Body of pancreas (tissue), 4 donors: ENCODE results near the gene CYP3A5.

Source experiments
- POLR2A ChIP-seq, 3 donors: fragments of 450-650 bp; IDR thresholded peaks; one replicate each; pipeline ENCODE4 v1.6.1; 2016; ENCODE audit warnings: antibody characterized with exemption in 3 of 3, mild to moderate bottlenecking in 2 of 3
- TF ChIP-seq, protein P1 (sequence below), 7 experiments: fragments of 450-650 bp in 4 of 7; fragments of 200-600 bp in 3 of 7; sonication (generic) in 3 of 7; IDR thresholded peaks; one replicate each; pipeline ENCODE4 v1.5.1; 2016 to 2019; ENCODE audit warnings: antibody characterized with exemption in 7 of 7

DNA sequence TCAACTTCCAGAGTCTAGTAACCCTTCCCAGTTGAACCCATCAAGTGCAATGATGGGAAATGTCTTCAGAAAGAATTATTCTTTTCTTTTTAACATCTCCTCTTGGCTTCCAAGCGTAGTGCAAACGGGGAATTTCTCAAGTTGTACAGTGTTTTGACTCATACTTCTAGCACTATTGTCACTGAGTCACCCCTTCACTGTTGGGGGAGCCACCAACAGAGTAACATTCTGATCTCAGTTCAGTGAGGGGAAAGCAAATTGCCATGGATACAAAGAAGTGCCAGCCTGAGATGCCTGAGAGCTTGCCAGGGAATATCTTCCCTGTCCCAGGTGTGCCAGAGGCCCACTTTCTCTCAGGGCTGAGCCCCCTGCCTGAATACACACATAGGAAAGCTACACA lies 31.0 kb downstream of the CYP3A5 start:
- TF ChIP-seq, protein P1, sequence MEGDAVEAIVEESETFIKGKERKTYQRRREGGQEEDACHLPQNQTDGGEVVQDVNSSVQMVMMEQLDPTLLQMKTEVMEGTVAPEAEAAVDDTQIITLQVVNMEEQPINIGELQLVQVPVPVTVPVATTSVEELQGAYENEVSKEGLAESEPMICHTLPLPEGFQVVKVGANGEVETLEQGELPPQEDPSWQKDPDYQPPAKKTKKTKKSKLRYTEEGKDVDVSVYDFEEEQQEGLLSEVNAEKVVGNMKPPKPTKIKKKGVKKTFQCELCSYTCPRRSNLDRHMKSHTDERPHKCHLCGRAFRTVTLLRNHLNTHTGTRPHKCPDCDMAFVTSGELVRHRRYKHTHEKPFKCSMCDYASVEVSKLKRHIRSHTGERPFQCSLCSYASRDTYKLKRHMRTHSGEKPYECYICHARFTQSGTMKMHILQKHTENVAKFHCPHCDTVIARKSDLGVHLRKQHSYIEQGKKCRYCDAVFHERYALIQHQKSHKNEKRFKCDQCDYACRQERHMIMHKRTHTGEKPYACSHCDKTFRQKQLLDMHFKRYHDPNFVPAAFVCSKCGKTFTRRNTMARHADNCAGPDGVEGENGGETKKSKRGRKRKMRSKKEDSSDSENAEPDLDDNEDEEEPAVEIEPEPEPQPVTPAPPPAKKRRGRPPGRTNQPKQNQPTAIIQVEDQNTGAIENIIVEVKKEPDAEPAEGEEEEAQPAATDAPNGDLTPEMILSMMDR (IDR thresholded peaks at IDR 0.05): no peak
- no peak for TF ChIP-seq POLR2A (IDR thresholded peaks at IDR 0.05)
